Dermis lymphatic vessel endothelial cell (primary cell): ENCODE results near the gene RHNO1. TPM values are rescaled to one million over a fixed set of nuclear protein-coding genes. Genes with fewer than 3 reads are reported as not detected.

Source experiments
- total RNA-seq: library from RNA; depleted of rRNA; stranded (reverse); fragments of >200 nt; gene quantifications from 2 replicates; pipeline ENCODE4 v1.2.1, GENCODE V29; 2014

The RHNO1 gene, protein sequence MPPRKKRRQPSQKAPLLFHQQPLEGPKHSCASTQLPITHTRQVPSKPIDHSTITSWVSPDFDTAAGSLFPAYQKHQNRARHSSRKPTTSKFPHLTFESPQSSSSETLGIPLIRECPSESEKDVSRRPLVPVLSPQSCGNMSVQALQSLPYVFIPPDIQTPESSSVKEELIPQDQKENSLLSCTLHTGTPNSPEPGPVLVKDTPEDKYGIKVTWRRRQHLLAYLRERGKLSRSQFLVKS
- 18.3 and 18.5 TPM in 2 replicates for total RNA-seq

DNA sequence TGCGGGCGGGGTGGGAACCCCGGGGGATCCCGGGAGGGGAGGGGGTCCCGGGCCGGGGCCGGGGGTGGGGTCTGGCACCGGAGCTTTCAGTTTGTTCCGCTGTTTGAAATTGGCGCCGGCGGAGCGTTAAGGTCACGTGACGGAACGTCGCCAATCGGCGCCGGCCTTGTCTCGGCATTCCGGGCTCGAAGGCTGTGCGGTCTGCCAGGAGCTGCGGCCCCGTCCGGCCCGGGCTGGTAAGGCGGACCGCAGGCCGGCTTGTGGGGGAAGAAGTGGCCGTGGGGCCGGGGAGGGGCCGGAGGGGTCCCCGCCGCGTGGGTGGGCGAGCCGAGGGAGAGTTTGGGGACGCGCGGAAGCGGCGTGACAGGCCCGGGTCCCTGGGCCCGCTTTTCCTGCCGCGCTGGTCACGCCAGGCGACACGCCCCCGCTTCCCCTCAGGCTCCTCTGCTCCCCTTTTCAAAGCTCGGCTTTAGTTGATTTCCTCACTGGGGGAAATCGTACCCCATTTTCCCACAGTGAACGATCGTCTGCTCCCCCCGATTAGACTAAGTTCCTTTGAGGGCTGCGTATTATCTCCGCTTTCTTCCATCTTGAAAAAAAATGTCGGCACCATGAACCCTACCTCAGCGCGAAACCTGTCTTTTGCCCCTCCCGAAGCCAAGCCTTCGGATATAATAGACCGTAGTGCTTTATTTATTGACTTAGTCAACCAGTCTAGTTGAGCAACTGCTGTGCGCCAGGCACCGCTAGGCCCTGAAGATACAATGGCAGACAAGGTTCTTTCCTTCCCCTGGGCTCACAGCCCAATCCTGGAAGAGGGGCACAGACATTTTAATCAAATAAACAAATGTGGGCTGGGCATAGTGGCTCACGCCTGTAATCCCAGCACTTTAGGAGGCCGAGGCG is at the start of gene RHNO1, which contains the start of gene FOXM1:
Gene RHNO1 (plus strand): TSS at position 177 of the 906 bp plus-strand sequence. CDS start 8,144 bp downstream, outside the sequence.
Gene FOXM1 (minus strand): TSS at position 128 of the 906 bp plus-strand sequence. CDS start 2,696 bp downstream, outside the sequence.

DNA sequence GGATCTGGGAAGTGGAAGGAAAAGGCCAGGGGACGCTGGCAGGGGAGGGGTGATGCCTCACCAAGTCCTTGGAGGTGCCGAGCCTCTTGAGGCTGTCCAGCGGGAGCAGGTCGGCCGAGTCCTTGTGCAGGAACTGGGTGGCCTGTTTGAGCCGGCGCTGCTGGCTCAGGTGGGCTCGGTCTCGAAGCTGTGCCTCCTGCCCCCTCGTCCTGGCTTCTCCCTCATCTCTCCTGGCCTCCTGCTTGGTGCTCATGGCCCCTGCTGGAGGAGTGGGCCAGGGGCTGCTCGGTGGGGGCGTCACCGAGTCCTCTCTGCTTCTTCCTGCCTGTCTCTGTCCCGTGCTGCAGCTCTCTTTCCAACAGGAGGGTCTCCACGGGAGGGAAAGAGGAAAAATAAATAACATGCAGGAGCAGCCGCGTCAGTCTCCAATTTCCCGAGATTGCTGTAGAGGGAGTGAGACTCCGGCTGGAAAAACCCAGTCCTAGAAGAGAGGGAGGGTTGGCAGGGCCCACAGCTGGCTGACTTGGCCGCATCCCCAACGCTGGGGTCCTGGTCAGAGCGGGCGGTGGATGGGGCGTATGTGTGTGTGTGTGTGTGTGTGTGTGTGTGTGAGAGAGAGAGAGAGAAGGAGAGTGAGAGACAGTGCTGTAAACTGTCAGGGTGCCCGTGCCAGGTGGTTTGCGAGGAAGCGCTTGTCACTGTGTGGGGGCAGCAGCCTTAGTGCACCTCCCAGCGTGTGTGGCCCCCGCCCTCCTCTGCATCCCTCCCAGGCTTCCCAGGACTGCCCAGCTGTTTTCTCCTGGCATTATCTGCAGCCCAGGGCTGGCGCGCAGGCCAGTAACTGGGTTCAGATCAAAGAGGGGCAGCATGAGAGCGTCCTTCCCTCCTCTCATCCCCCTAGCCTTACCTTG is 42.2 kb upstream of the RHNO1 start, which contains the start of gene NRIP2:
Gene NRIP2 (minus strand): TSS at position 455 of the 911 bp plus-strand sequence. CDS start 52 bp downstream, at position 403.

DNA sequence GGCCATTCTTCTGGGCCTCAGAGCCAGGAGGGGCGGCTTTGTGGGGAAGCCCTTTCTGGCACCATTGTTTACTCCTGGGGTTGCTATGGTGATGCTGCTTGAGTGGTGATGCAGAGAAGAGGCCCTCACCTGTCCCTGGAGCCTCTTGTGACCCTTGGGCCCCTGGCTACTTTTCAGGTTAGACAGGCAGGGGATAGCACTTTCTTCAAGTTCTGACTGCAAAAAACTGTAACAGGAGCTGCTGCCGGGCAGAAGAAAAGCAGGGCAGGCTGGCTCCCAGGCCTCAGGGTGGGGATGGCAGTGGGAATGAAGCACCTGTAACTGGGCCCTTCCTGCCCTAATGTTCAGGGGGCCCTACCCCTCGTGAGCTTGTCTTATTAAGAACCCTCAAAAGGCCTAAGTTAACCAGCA is 20.0 kb upstream of the RHNO1 start, which contains the start of gene TEX52:
Gene TEX52 (minus strand): TSS at position 19 of the 411 bp plus-strand sequence. CDS start 13 bp downstream, at position 6.

DNA sequence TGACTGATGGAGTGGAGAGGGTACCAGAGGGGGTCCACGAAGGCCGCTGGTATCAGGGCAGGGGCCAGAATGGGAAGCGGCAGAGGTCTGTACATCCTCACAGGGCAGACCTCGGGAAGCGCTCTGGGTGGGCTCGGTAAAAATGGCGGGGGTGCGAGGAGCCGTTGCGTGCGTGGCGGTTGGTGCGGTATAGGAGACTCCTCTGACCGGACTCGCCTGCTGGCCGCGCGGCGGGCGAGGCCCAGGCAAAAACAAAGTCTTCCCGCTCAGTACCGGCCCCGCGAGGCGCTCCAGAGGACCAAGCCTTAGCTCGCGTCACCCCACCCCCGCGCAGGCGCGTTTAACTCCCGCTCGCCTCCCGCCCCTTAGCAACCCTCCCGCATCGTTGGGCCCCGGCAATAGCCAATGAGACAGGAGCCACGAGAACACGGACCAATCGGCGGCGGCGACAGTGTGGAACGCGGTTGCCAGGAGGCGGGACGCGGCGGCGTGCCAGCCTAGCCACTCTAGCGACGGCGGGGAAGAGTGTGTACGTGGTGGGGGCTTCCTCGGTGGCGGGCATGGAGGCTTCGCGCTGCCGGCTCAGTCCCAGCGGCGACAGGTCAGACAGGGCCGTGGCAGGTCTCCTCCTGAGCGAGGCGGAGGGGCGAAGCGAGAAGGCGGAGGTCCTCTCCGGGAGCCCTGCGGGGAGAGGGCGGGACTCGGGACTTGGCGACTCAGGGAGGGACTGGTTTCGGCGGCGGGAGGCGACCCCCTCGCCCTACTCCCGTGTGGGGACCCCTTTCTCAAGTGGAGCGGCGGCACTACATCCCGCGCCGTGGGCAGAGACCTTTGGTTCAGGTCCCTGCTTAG is 13.6 kb downstream of the RHNO1 start, which contains the start of gene TULP3:
Gene TULP3 (plus strand): TSS at position 504 of the 852 bp plus-strand sequence. CDS start 57 bp downstream, at position 561.

Other genes starting within 250 kb of the RHNO1 start
- gene FKBP4, start 82.3 kb upstream of the RHNO1 start, total RNA-seq, result 24.7 and 32.0 TPM in 2 replicates
- gene ITFG2, start 64.6 kb upstream of the RHNO1 start, total RNA-seq, result 8.9 and 12.9 TPM in 2 replicates
- gene NRIP2, start 42.2 kb upstream of the RHNO1 start, total RNA-seq, result not detected in 2 replicates
- gene TEX52, start 20.2 kb upstream of the RHNO1 start, total RNA-seq, result under 0.01 TPM in 1 of 2 replicates, not detected in the other
- gene FOXM1, start within 50 bp of the RHNO1 start, total RNA-seq, result 1.3 TPM in 2 replicates
- gene TULP3, start 13.7 kb downstream of the RHNO1 start, total RNA-seq, result 17.4 and 19.3 TPM in 2 replicates
- 17.5 and 18.4 TPM in 2 replicates for gene TEAD4, start 82.2 kb downstream of the RHNO1 start, total RNA-seq
- 120 and 128 TPM in 2 replicates for gene TSPAN9, start 200.2 kb downstream of the RHNO1 start, total RNA-seq